ENCODE data around the gene DDAH2.

- TF ChIP-seq CTCF (IDR thresholded peaks at IDR 0.05) (no peak), POLR2A (IDR thresholded peaks at IDR 0.05) (no peak)
These were observed at the start of gene DDAH2 for GRCh38 chr6:31728767-31729514.
